SK-N-SH (cell line): ENCODE data around the gene SLC25A30. TPM values are rescaled to one million over a fixed set of nuclear protein-coding genes. Genes with fewer than 3 reads are reported as not detected.

Source experiments
- CTCF ChIA-PET: fragments of 300-600, 350-600 bp; formaldehyde crosslinking; extraction: SDS; loops from one replicate; lab custom pipeline; 2021; lab: Yijun Ruan, JAX
- POLR2A ChIA-PET: fragments of 350-600 bp; sonication (Branson Sonifier 250); formaldehyde crosslinking; extraction: SDS; loops from one replicate; lab custom pipeline; 2020; ENCODE audit warnings: antibody characterized with exemption, inconsistent platforms; lab: Yijun Ruan, JAX
- DNase-seq: peaks from one replicate; pipeline ENCODE4 v3.0.0; 2012
- H2AFZ ChIP-seq: fragments of 200-600 bp; sonication (generic); 2 replicates; pipeline ENCODE4 v1.8.1; 2016; ENCODE audit warnings: antibody characterized with exemption, mild to moderate bottlenecking, low read depth
- H3F3A ChIP-seq: fragments of 200-600 bp; sonication (generic); replicated peaks from 2 replicates; pipeline ENCODE3; 2016; ENCODE audit warnings: antibody characterized with exemption, mild to moderate bottlenecking; ENCODE audit not compliant: insufficient read depth
- H3K27ac ChIP-seq, 2 experiments: fragments of 200-500 bp in 1 of 2; fragments of 200-600 bp in 1 of 2; sonication (Bioruptor generic) in 1 of 2; sonication (generic), shearing (Covaris generic) in 1 of 2; 2 replicates each; pipeline versions ENCODE4 v1.5.1 to v1.6.1; 2014 to 2016; ENCODE audit warnings: low read depth in 2 of 2, inconsistent platforms in 1 of 2, low read length in 1 of 2, mild to moderate bottlenecking in 1 of 2, mixed read lengths in 1 of 2
- H3K27me3 ChIP-seq: fragments of 200-600 bp; sonication (generic), shearing (Covaris generic); 2 replicates; pipeline ENCODE4 v1.6.1; 2016; ENCODE audit warnings: mixed run types; ENCODE audit not compliant: insufficient read depth
- H3K36me3 ChIP-seq, 2 experiments: fragments of 200-500 bp in 1 of 2; fragments of 200-600 bp in 1 of 2; sonication (Bioruptor generic) in 1 of 2; sonication (generic) in 1 of 2; replicated peaks in 1 of 2; 2 replicates each; pipeline versions ENCODE3 to v1.5.1; 2014 to 2016; ENCODE audit warnings: low read length in 1 of 2, mild to moderate bottlenecking in 1 of 2; ENCODE audit not compliant: insufficient read depth in 2 of 2, control insufficient read depth in 1 of 2
- H3K4me1 ChIP-seq, 2 experiments: fragments of 200-500 bp in 1 of 2; fragments of 200-600 bp in 1 of 2; sonication (Bioruptor generic) in 1 of 2; sonication (generic), shearing (Covaris generic) in 1 of 2; 2 replicates each; pipeline versions ENCODE4 v1.5.1 to v1.6.1; 2014 to 2016; ENCODE audit warnings: low read depth in 1 of 2, low read length in 1 of 2, mixed run types in 1 of 2; ENCODE audit not compliant: insufficient read depth in 2 of 2, control insufficient read depth in 1 of 2
- H3K4me2 ChIP-seq: fragments of 200-600 bp; sonication (generic), shearing (Covaris generic); 2 replicates; pipeline ENCODE4 v1.6.1; 2017; ENCODE audit warnings: mixed run types
- H3K4me3 ChIP-seq, 2 experiments: fragments of 200-500 bp in 1 of 2; fragments of 200-600 bp in 1 of 2; sonication (Bioruptor generic) in 1 of 2; sonication (generic), shearing (Covaris generic) in 1 of 2; 2 replicates each; pipeline versions ENCODE4 v1.5.1 to v1.8.1; 2014 to 2016; ENCODE audit warnings: low read depth in 2 of 2, inconsistent platforms in 1 of 2, low read length in 1 of 2, mild to moderate bottlenecking in 1 of 2, mixed read lengths in 1 of 2, moderate library complexity in 1 of 2
- H3K79me2 ChIP-seq: fragments of 200-600 bp; sonication (generic); 2 replicates; pipeline ENCODE4 v1.8.1; 2017; ENCODE audit warnings: mild to moderate bottlenecking; ENCODE audit not compliant: insufficient read depth
- H3K9ac ChIP-seq: fragments of 200-600 bp; sonication (generic); 2 replicates; pipeline ENCODE4 v1.6.1; 2017; ENCODE audit warnings: mixed run types
- H3K9me2 ChIP-seq: fragments of 200-600 bp; sonication (generic); 2 replicates; pipeline ENCODE4 v1.6.1; 2017; ENCODE audit warnings: mixed run types
- H3K9me3 ChIP-seq: fragments of 200-600 bp; sonication (generic); 2 replicates; pipeline ENCODE4 v1.6.1; 2017; ENCODE audit warnings: mixed run types, mild to moderate bottlenecking, moderate library complexity
- H4K20me1 ChIP-seq: fragments of 200-600 bp; sonication (generic); 2 replicates; pipeline ENCODE4 v1.6.1; 2017; ENCODE audit warnings: mild to moderate bottlenecking, mixed run types; ENCODE audit not compliant: insufficient read depth
- ELF1 ChIP-seq: IDR thresholded peaks from 2 replicates; pipeline ENCODE4 v1.4.0; 2012
- EZH2phosphoT487 ChIP-seq: fragments of 200-600 bp; sonication (generic); IDR thresholded peaks from 2 replicates; pipeline ENCODE4 v1.6.1; 2017; ENCODE audit warnings: low read depth, mixed run types, mild to moderate bottlenecking, antibody characterized with exemption, moderate library complexity, borderline replicate concordance
- IRF3 ChIP-seq: fragments of 150-350 bp; IDR thresholded peaks from 2 replicates; pipeline ENCODE4 v1.6.1; 2016; ENCODE audit warnings: mild to moderate bottlenecking, low read depth, low read length
- NRF1 ChIP-seq: IDR thresholded peaks from 2 replicates; pipeline ENCODE4 v1.6.1; 2012; ENCODE audit warnings: low read depth, mild to moderate bottlenecking, low read length
- PBX3 ChIP-seq: IDR thresholded peaks from 2 replicates; pipeline ENCODE4; 2012
- RAD21 ChIP-seq: IDR thresholded peaks from 2 replicates; pipeline ENCODE4 v1.6.1; 2012; ENCODE audit warnings: mild to moderate bottlenecking, low read length
- RCOR1 ChIP-seq: fragments of 150-350 bp; IDR thresholded peaks from 2 replicates; pipeline ENCODE4 v1.6.1; 2017; ENCODE audit warnings: antibody characterized with exemption, low read length
- RXRA ChIP-seq: IDR thresholded peaks from 2 replicates; pipeline ENCODE4 v1.4.0; 2012; ENCODE audit warnings: low read depth, mild to moderate bottlenecking, borderline replicate concordance
- SMC3 ChIP-seq: IDR thresholded peaks from 2 replicates; pipeline ENCODE4 v1.6.1; 2012; ENCODE audit warnings: low read depth, low read length, improper control_type of control experiment
- TAF1 ChIP-seq: IDR thresholded peaks from 2 replicates; pipeline ENCODE4 v1.6.1; 2012; ENCODE audit warnings: low read depth, mild to moderate bottlenecking, low read length, moderate library complexity, borderline replicate concordance
- YY1 ChIP-seq: IDR thresholded peaks from 2 replicates; pipeline ENCODE4 v1.4.0; 2012; ENCODE audit warnings: low read depth, mild to moderate bottlenecking
- WGBS: methylation state at CpG from one replicate; pipeline ENCODE4 v1.1.6; 2017; ENCODE audit warnings: low lambda C conversion rate; 5-methylcytosine and 5-hydroxymethylcytosine counted together
- polyA plus RNA-seq, 3 experiments: library from polyadenylated mRNA; depleted of rRNA; stranded (reverse); fragments of >200 nt; gene quantifications; 2 replicates each; pipeline ENCODE4 v1.2.3, GENCODE V29; 2012
- TF ChIP-seq, protein P1 (sequence below): IDR thresholded peaks from 2 replicates; pipeline ENCODE4 v1.6.1; 2012; ENCODE audit warnings: mild to moderate bottlenecking, low read depth, low read length, moderate library complexity

SLC25A30 gene
- polyA plus RNA-seq, 1 of the 3 experiments (the other 2 are of a cell fraction): 9.6 TPM

DNA sequence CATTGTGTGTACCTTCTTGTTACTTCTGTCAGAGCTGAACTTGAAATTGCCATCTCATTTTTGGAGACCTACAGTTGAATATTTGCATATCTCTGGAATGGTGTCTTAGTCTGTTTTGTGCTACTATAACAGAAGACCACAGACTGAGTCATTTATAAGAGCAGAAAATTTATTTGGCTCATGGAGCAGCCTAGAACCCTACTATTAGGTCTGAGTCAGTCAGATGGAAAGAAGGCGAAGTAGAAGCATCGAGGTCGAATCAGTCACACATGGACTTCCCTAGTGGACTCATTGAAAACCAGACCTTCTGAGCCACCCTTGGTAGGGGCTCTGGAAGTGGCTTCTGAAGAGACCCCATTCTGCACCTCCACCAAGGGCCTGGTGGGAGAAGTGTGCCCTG is 43.3 kb downstream of the SLC25A30 start:
- CTCF ChIA-PET: no interaction called here
- 92% methylated on average over 3 of the region's 3 CpGs for WGBS
- peaks cover 0 to 6% of the 10 kb centered on the region in 2 experiments for H3K36me3 ChIP-seq

More for the DNA sequence above, 43.3 kb downstream of the SLC25A30 start:
- H3K9me3 ChIP-seq: no peaks in the 10 kb centered on the region
- H3K4me1 ChIP-seq: no peaks in the 10 kb centered on the region
- POLR2A ChIA-PET: no interaction called here
- no peak for DNase-seq
- H3K4me2 ChIP-seq: no peak overlapping the region
- no peak overlapping the region for H3K4me3 ChIP-seq
- no peaks in the 10 kb centered on the region for H4K20me1 ChIP-seq
- H3K79me2 ChIP-seq: no peaks in the 10 kb centered on the region
- TF ChIP-seq TAF1 (no peak), EZH2phosphoT487 (no peak), NRF1 (no peak), RCOR1 (no peak), PBX3 (no peak), YY1 (no peak), SMC3 (no peak), IRF3 (no peak), RAD21 (no peak), ELF1 (no peak), RXRA (no peak)
- TF ChIP-seq, protein P1, sequence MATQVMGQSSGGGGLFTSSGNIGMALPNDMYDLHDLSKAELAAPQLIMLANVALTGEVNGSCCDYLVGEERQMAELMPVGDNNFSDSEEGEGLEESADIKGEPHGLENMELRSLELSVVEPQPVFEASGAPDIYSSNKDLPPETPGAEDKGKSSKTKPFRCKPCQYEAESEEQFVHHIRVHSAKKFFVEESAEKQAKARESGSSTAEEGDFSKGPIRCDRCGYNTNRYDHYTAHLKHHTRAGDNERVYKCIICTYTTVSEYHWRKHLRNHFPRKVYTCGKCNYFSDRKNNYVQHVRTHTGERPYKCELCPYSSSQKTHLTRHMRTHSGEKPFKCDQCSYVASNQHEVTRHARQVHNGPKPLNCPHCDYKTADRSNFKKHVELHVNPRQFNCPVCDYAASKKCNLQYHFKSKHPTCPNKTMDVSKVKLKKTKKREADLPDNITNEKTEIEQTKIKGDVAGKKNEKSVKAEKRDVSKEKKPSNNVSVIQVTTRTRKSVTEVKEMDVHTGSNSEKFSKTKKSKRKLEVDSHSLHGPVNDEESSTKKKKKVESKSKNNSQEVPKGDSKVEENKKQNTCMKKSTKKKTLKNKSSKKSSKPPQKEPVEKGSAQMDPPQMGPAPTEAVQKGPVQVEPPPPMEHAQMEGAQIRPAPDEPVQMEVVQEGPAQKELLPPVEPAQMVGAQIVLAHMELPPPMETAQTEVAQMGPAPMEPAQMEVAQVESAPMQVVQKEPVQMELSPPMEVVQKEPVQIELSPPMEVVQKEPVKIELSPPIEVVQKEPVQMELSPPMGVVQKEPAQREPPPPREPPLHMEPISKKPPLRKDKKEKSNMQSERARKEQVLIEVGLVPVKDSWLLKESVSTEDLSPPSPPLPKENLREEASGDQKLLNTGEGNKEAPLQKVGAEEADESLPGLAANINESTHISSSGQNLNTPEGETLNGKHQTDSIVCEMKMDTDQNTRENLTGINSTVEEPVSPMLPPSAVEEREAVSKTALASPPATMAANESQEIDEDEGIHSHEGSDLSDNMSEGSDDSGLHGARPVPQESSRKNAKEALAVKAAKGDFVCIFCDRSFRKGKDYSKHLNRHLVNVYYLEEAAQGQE: no peak
- no peak overlapping the region for H2AFZ ChIP-seq
- no peak overlapping the region for H3K27ac ChIP-seq
- H3K9ac ChIP-seq: no peak overlapping the region
- H3K9me2 ChIP-seq: no peaks in the 10 kb centered on the region
- H3K27me3 ChIP-seq: no peaks in the 10 kb centered on the region
- H3F3A ChIP-seq: peaks cover 4% of the 10 kb centered on the region
